GM18505 (cell line): ENCODE results near the gene HPN.
"Not testable (repeated sequence)": the region's sequence is repeated elsewhere in the genome, so short reads cannot be mapped to it uniquely, and the experiment has no call there.

Source experiments
- ATAC-seq: cut with Tn5 transposase; IDR thresholded peaks from one replicate; pipeline ENCODE4 v1.9.1; 2021; ENCODE audit not compliant: unreplicated experiment
- POLR2A ChIP-seq: IDR thresholded peaks from 4 replicates; pipeline ENCODE4 v1.6.1; 2011; ENCODE audit warnings: borderline replicate concordance; ENCODE audit not compliant: insufficient read depth, insufficient read length; ENCODE audit errors: extremely low read depth

The HPN gene

DNA sequence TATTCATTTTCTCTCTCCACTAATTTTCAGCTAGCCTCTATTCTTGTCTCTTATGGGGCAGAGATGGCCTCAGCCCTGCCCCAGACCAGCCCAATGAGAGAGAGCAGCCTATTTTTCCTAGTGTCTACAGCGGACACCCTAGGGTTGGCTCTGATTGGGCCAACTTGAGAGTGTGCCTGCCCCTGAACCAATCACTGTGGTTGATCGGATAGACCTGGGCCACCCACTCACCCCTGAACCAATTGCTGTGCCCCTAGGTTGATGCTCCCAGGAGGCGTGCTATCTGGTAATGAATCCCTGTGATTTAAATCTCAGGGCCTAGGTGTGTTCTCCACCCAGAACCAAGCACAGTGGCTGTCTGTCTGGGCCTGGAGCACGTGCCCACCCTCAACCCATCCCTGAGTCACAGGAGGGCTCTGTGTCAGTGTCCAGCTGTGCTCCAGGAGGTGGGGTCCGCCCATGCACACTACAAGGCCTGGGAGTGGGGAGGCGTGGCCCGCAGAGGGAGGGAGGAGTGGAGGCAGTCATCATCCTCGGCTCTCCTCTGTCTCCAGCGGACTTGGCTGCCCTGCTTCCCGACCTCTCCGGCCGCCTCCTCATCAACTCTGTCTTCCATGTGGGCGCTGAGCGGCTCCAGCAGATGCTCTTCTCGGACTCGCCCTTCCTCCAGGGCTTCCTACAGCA is 26.1 kb upstream of the HPN start:
- no peak for TF ChIP-seq POLR2A
- no peak for ATAC-seq

GRCh38 chr19:35015954-35016351 is 25.6 kb upstream of the HPN start:
- no peak for TF ChIP-seq POLR2A
- ATAC-seq = no peak

- no peak for TF ChIP-seq POLR2A
- no peak for ATAC-seq
Measured at GRCh38 chr19:35017507-35017906, 24.0 kb upstream of the HPN start.

- no peak for ATAC-seq
- no peak for TF ChIP-seq POLR2A
Measured at GRCh38 chr19:35018379-35018778, 23.1 kb upstream of the HPN start.

GRCh38 chr19:35019144-35019543 is 22.4 kb upstream of the HPN start:
- ATAC-seq = no peak
- no peak for TF ChIP-seq POLR2A

DNA sequence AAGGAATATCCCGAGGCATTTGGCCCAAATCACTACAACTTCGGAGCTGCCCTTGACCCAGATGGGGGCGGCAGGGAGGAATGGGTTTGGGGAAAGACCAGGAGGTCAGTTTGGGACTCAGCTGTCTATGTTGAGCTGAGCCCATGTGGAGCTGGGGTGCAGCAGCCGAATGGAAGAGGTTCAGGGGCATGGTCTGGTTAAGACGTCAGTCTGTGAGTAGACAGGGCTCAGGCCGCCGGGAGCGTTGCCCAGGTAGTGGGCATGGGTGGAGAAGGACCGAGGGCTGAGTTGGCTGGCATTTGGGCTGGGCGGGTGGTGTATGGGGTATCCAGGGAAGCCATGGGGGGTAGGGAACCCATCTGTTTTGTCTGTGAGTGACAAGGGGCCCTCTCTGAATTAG is 20.5 kb upstream of the HPN start:
- no peak for ATAC-seq
- TF ChIP-seq POLR2A = no peak

- no peak for TF ChIP-seq POLR2A
- ATAC-seq = no peak
Measured at GRCh38 chr19:35021596-35021995, 19.9 kb upstream of the HPN start.

DNA sequence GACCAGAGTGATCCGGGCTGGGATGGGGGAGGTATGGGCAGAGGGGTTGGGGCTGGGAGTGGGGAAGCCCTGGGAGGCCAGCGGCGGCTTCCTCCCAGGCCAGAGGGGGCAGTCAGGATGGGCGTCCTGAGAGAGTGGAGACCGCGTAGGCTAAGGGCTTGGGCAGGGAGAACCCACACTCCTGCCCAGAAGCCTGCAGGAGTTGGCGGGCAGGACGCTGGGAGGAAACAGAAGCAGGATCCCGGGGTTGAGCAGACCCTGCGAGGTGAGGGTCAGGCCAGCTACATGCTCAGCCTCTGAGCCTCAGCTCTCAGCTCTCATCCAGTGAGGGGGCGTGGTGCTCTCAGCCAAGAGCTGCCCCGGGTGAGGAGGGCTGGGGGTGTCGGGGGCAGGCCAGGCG is 19.1 kb upstream of the HPN start:
- TF ChIP-seq POLR2A = no peak
- ATAC-seq = no peak

- TF ChIP-seq POLR2A = no peak
- ATAC-seq = no peak
Measured at GRCh38 chr19:35023428-35023827, 18.1 kb upstream of the HPN start.

DNA sequence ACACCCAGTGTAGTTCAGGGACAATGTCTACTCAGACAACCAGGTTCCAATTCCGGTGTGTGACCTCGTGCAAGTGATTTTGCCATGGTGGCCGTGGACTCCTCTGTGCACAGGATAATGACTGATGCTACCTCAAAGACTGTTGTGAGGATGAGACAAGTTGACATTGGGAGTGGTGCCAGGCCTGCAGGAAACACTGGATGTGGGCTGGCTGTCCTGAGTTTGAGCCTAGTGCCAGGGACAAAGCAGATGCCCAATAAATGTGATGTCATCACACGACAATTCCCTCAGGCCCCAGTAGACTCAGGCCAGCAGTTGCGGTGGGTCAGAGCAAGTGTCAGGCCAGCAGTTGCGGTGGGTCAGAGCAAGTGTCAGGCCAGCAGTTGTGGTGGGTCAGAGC is 17.4 kb upstream of the HPN start:
- no peak for ATAC-seq
- no peak for TF ChIP-seq POLR2A

DNA sequence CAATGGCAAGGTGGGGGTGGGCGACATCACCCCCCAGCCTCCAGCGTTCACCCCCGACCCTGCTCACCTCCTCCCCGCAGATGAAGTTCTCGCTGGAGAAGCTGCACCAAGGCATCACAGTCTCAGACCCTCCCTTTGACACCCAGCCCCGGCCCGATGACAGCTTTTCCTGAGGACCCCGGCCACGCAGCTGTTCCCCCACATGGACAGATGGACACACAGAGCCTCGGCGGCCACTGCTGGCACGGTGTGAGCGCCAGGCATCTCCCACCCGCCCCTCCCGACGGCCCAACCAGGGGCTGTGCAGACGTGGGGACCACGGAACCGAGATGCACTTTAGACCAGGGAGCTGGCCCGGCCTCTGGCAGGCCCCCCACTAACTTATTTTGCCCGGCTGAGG is 15.6 kb upstream of the HPN start:
- TF ChIP-seq POLR2A = no peak
- ATAC-seq = no peak

GRCh38 chr19:35026418-35026817 is 15.1 kb upstream of the HPN start:
- ATAC-seq = no peak
- no peak for TF ChIP-seq POLR2A

DNA sequence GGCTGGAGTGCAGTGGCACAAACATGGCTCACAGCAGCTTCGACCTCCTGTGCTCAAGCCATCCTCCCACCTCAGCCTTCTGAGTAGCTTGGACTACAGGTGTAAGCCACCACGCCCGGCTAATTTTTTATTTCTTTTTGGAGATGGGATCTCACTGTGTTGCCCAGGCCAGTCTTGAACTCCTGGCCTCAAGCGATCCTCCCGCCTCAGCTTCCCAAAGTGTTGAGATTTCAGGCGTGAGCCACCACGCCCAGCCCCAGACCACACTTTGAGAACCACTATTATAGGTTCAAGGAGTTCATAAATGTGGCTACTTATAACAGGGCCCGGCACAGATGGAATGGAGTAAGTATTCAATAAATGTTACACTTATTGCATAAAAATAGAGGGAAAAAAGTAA is 14.5 kb upstream of the HPN start:
- no peak for ATAC-seq
- TF ChIP-seq POLR2A = no peak

- ATAC-seq = no peak
- TF ChIP-seq POLR2A = no peak
Measured at GRCh38 chr19:35027851-35028599, 13.5 kb upstream of the HPN start.

DNA sequence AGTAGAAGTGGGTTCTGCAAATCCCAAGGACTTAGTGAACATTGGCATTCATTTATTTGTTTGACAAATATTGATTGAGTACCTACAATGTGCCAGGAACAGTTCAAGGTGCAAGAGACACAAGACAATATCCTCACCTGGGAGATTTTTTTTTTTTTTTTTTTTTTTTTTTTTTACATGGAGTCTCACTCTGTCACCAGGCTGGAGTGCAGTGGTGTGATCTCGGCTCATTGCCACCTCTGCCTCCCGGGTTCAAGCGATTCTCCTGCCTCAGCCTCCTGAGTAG is 13.0 kb upstream of the HPN start:
- not testable (repeated sequence) for ATAC-seq

DNA sequence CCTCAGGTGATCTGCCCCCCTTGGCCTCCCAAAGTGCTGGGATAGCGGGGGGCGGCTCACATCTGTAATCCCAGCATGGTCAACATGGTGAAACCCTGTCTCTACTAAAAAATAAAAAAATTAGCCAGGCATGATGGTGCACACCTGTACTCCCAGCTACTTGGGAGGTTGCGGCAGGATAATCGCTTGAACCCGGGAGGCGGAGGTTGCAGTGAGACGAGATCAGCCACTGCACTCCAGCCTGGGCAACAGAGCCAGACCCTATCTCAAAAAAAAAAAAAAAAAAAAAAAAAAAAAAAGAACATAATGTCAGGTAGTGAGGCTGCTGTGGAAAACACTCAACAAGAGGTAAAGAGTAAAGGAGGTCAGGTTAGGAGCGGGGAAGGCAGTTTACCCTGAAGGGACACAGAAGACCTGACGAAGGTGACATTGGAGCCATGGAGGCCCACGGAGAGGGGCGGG is 12.2 kb upstream of the HPN start:
- ATAC-seq = not testable (repeated sequence)
